Activated CD4-positive, alpha-beta T cell treated with anti-CD3 and anti-CD28 coated beads, Interleukin-2, amount 10 ng/mL, durations not matched to agents 24 days and 14 days (primary cell): Measurements from ENCODE around the gene RAD23B. TPM values are rescaled to one million over a fixed set of nuclear protein-coding genes. Genes with fewer than 3 reads are reported as not detected.
"Not testable (repeated sequence)": the region's sequence is repeated elsewhere in the genome, so short reads cannot be mapped to it uniquely, and the experiment has no call there.

ENCODE experiments used
- DNase-seq: peaks from one replicate; pipeline ENCODE4 v3.0.0; 2022
- H3K27ac Mint-ChIP-seq: one replicate; pipeline ENCODE4 v1.8.0; 2022; ENCODE audit warnings: mild to moderate bottlenecking, mixed read lengths
- H3K27me3 Mint-ChIP-seq: one replicate; pipeline ENCODE4 v1.8.0; 2022; ENCODE audit warnings: mixed read lengths
- H3K36me3 Mint-ChIP-seq: one replicate; pipeline ENCODE4 v1.8.0; 2022; ENCODE audit warnings: low read depth, mild to moderate bottlenecking, mixed read lengths
- H3K4me1 Mint-ChIP-seq: one replicate; pipeline ENCODE4 v1.8.0; 2021; ENCODE audit warnings: mixed read lengths
- H3K4me3 Mint-ChIP-seq: one replicate; pipeline ENCODE4 v1.8.0; 2022; ENCODE audit warnings: mild to moderate bottlenecking, moderate library complexity, mixed read lengths
- H3K9me3 Mint-ChIP-seq: one replicate; pipeline ENCODE4 v1.8.0; 2021; ENCODE audit warnings: mixed read lengths
- intact Hi-C: fragments of 100-400 bp; cut with micrococcal nuclease; formaldehyde crosslinking; loops from one replicate; pipeline ENCODE4 v1.15.1; 2023
- total RNA-seq: library from RNA; stranded (reverse); gene quantifications from 2 replicates; pipeline ENCODE4 v1.2.3, GENCODE V29; 2022

The RAD23B gene
- total RNA-seq, 1 donor from 2014 or later: 148 TPM

GRCh38 chr9:107258919-107259318 is 24.2 kb upstream of the RAD23B start:
- no peaks in the 10 kb centered on the region for H3K9me3 Mint-ChIP-seq
- H3K36me3 Mint-ChIP-seq: no peaks in the 10 kb centered on the region
- H3K4me1 Mint-ChIP-seq: no peaks in the 10 kb centered on the region
- intact Hi-C loops: no loop called here
- H3K4me3 Mint-ChIP-seq: no peak overlapping the region
- no peak overlapping the region for H3K27ac Mint-ChIP-seq
- H3K27me3 Mint-ChIP-seq: peaks cover 25% of the 10 kb centered on the region
- peak; percentile 17 for DNase-seq

DNA sequence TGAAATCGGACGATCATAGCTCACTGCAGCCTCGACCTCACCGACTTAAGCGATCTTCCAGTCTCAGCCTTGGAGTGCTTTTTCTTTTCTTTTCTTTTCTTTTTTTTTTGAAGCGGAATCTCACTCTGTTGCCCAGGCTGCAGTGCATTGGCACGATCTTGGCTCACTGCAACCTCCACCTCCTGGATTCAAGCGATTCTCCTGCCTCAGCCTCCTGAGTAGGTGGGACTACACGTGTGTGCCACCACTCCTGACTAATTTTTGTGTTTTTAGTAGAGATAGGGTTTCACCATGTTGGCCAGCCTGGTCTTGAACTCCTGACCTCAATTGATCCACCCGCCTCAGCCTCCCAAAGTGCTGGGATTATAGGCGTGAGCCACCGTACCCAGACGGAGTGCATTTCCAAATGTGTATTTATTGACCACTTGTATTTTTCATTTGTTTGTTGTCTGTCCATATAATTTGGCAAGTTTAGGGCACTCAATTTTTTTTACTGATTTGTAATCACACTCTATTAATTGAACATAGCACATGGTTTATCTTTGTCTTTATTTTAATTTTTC is 23.2 kb upstream of the RAD23B start:
- H3K36me3 Mint-ChIP-seq, H3K9me3 Mint-ChIP-seq, H3K27ac Mint-ChIP-seq, intact Hi-C loops, H3K4me1 Mint-ChIP-seq, DNase-seq, H3K4me3 Mint-ChIP-seq: not testable (repeated sequence)
- peaks cover 21% of the 10 kb centered on the region for H3K27me3 Mint-ChIP-seq

GRCh38 chr9:107260437-107261081 is 22.5 kb upstream of the RAD23B start:
- DNase-seq: no peak
- H3K27ac Mint-ChIP-seq: no peak overlapping the region

DNA sequence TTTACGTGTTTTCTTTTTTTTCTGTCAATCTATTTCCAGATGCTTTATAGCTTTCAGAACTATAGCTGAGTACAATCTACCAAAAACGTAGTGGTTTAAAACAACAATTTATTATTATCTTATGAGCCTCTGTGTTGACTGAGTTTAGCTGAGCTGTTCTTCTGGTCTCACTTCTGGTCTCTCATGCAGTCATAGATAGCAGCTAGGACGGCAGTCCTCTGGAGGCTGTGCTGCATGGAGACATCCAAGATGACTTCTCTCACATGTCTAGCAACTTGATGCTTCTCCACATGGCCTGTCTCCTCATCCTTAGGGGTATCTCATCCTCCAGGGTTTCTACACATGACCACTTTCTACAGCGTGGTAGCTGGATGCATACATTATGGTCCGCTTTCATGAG is 22.0 kb upstream of the RAD23B start:
- no peaks in the 10 kb centered on the region for H3K4me1 Mint-ChIP-seq
- no peak overlapping the region for H3K4me3 Mint-ChIP-seq
- H3K36me3 Mint-ChIP-seq: no peaks in the 10 kb centered on the region
- intact Hi-C loops: no loop called here
- no peak overlapping the region for H3K27ac Mint-ChIP-seq
- H3K9me3 Mint-ChIP-seq: peaks cover 6% of the 10 kb centered on the region
- peaks cover 22% of the 10 kb centered on the region for H3K27me3 Mint-ChIP-seq
- DNase-seq: no peak

More at GRCh38 chr9:107260437-107261081, 22.5 kb upstream of the RAD23B start:
- peaks cover 6% of the 10 kb centered on the region for H3K9me3 Mint-ChIP-seq
- intact Hi-C loops: no loop called here
- peaks cover 22% of the 10 kb centered on the region for H3K27me3 Mint-ChIP-seq
- no peaks in the 10 kb centered on the region for H3K4me1 Mint-ChIP-seq
- H3K36me3 Mint-ChIP-seq: no peaks in the 10 kb centered on the region
- no peak overlapping the region for H3K4me3 Mint-ChIP-seq

GRCh38 chr9:107263289-107263688 is 19.8 kb upstream of the RAD23B start:
- Mint-ChIP-seq H3K27ac (no peak overlapping the region), H3K4me1 (no peaks in the 10 kb centered on the region), H3K4me3 (no peak overlapping the region), H3K36me3 (no peaks in the 10 kb centered on the region), H3K27me3 (peaks cover 30% of the 10 kb centered on the region), H3K9me3 (peaks cover 6% of the 10 kb centered on the region)
- intact Hi-C loops: no loop called here
- no peak for DNase-seq

DNA sequence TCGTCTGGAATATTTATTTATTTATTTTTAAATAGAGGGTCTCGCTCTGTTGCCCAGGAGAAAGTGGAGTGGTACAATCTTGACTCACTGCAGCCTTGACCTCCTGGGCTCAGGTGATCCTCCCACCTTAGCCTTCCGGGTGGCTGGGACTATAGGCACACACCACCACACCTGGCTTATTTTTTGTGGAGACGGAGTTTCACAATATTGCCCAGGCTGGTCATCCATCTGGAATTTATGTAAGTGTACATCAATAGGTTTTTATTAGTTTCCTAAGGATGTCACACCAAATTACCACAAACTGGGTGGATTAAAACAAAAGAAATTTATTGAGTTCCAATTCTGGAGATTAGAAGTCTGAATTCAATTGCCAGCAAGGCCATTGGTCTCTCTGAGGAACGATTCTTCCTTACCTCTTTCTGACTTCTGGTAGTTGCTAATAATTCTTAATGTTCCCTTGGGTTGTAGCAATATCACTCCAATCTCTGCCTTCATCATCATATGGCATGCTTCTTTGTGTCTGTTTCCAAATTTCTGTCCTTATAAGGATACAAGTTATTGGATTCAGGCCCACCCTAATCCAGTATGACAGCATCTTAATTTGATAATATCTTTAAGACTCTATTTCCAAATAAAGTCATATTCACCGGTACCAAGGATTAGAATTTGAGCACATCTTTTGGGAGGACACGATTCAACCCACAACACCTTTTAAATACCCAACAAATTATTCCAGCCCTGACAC is 16.3 kb upstream of the RAD23B start:
- H3K9me3 Mint-ChIP-seq: peaks cover 6% of the 10 kb centered on the region

DNA sequence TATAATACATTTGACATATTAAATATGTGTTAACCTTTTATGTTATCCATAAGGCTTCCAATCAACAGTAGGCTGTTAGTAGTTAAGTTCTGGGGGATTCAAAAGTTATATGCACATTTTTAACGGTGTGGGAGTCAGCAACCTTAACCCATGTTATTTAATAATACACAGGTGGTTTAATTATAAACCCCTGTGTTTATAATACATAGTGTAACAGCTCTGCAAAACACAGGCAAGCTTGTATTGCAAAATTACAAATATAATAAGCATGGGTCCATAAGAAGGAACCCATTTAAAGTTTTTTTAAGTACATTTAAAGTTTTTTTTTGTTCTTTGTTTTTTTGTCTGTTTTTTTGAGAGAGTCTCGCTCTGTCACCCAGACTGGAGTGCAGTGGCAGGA is 14.5 kb upstream of the RAD23B start:
- no peak overlapping the region for H3K4me3 Mint-ChIP-seq
- no peaks in the 10 kb centered on the region for H3K36me3 Mint-ChIP-seq
- H3K9me3 Mint-ChIP-seq: peaks cover 6% of the 10 kb centered on the region
- intact Hi-C loops: no loop called here
- peaks cover 2% of the 10 kb centered on the region for H3K4me1 Mint-ChIP-seq
- no peak for DNase-seq
- peaks cover 28% of the 10 kb centered on the region for H3K27me3 Mint-ChIP-seq
- no peak overlapping the region for H3K27ac Mint-ChIP-seq

More for the DNA sequence above, 16.3 kb upstream of the RAD23B start:
- Mint-ChIP-seq H3K4me1 (peaks cover 2% of the 10 kb centered on the region), H3K27ac (no peak overlapping the region), H3K27me3 (peaks cover 36% of the 10 kb centered on the region), H3K4me3 (no peak overlapping the region), H3K36me3 (no peaks in the 10 kb centered on the region)
- intact Hi-C loops: no loop called here
- DNase-seq: no peak

- H3K27ac Mint-ChIP-seq: no peak overlapping the region
- no peak overlapping the region for H3K4me3 Mint-ChIP-seq
- peaks cover 6% of the 10 kb centered on the region for H3K9me3 Mint-ChIP-seq
- DNase-seq: no peak
- peaks cover 8% of the 10 kb centered on the region for H3K4me1 Mint-ChIP-seq
- H3K27me3 Mint-ChIP-seq: peaks cover 35% of the 10 kb centered on the region
- no peaks in the 10 kb centered on the region for H3K36me3 Mint-ChIP-seq
- intact Hi-C loops: no loop called here
Measured at GRCh38 chr9:107269254-107269653, 13.8 kb upstream of the RAD23B start.

GRCh38 chr9:107269681-107270080 is 13.4 kb upstream of the RAD23B start:
- peaks cover 36% of the 10 kb centered on the region for H3K27me3 Mint-ChIP-seq
- no peak overlapping the region for H3K27ac Mint-ChIP-seq
- no peak for DNase-seq
- H3K9me3 Mint-ChIP-seq: peaks cover 6% of the 10 kb centered on the region
- intact Hi-C loops: no loop called here
- no peak overlapping the region for H3K4me3 Mint-ChIP-seq
- peaks cover 8% of the 10 kb centered on the region for H3K4me1 Mint-ChIP-seq
- H3K36me3 Mint-ChIP-seq: no peaks in the 10 kb centered on the region

- no peaks in the 10 kb centered on the region for H3K36me3 Mint-ChIP-seq
- peaks cover 34% of the 10 kb centered on the region for H3K27me3 Mint-ChIP-seq
- H3K4me3 Mint-ChIP-seq: no peak overlapping the region
- intact Hi-C loops: no loop called here
- H3K27ac Mint-ChIP-seq: no peak overlapping the region
- peaks cover 3% of the 10 kb centered on the region for H3K9me3 Mint-ChIP-seq
- H3K4me1 Mint-ChIP-seq: peaks cover 8% of the 10 kb centered on the region
- DNase-seq: no peak
Measured at GRCh38 chr9:107270082-107270481, 13.0 kb upstream of the RAD23B start.

DNA sequence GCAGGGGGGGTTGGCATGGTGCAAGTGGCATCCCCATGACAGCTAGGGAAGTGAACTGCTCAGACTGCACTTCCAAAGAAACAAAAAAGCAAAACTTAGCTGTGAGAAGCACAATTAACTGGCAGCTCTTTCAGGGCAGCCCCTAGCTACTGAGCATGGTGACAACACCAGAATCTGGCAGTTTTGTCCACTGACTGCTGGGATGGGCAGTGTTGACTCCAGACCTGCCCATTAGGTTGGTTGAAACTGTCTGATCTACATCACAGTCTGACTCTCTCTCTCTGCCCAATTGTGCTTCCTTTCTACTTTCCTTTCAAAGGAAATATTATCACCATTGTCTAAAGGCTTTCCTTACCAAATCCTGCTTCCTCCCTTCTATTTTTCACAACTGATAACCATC is 12.5 kb upstream of the RAD23B start:
- intact Hi-C loops: no loop called here
- no peaks in the 10 kb centered on the region for H3K9me3 Mint-ChIP-seq
- peaks cover 34% of the 10 kb centered on the region for H3K27me3 Mint-ChIP-seq
- no peak for DNase-seq
- no peaks in the 10 kb centered on the region for H3K36me3 Mint-ChIP-seq
- no peak overlapping the region for H3K4me3 Mint-ChIP-seq
- peaks cover 8% of the 10 kb centered on the region for H3K4me1 Mint-ChIP-seq
- H3K27ac Mint-ChIP-seq: no peak overlapping the region

DNA sequence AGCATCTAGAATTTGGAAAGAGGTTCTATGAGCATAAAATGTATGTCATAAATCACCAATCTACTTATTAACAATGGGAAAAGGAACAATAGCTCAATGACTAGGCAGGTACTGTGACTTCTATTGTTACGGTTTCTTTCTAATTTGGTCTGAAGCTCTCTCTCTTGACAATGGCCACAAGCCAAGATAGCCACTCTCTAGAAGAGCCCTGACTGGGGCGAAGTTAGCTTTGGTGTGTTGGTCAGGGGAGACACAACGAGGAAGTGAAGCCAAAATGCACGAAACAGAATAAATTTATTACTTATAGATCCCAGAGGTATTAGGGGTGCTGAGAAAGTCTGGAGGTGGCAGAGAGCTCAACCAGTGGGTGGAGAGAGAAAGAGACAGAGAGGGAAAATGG is 9.4 kb upstream of the RAD23B start:
- DNase-seq: no peak
- peaks cover 26% of the 10 kb centered on the region for H3K27me3 Mint-ChIP-seq
- H3K4me1 Mint-ChIP-seq: peaks cover 8% of the 10 kb centered on the region
- no peaks in the 10 kb centered on the region for H3K9me3 Mint-ChIP-seq
- no peak overlapping the region for H3K4me3 Mint-ChIP-seq
- no peaks in the 10 kb centered on the region for H3K36me3 Mint-ChIP-seq
- no peak overlapping the region for H3K27ac Mint-ChIP-seq
- intact Hi-C loops: no loop called here

- peaks cover 24% of the 10 kb centered on the region for H3K27me3 Mint-ChIP-seq
- no peak overlapping the region for H3K27ac Mint-ChIP-seq
- no peak overlapping the region for H3K4me3 Mint-ChIP-seq
- no peaks in the 10 kb centered on the region for H3K36me3 Mint-ChIP-seq
- H3K9me3 Mint-ChIP-seq: no peaks in the 10 kb centered on the region
- intact Hi-C loops: no loop called here
- peaks cover 8% of the 10 kb centered on the region for H3K4me1 Mint-ChIP-seq
- DNase-seq: no peak
Measured at GRCh38 chr9:107274096-107274495, 9.0 kb upstream of the RAD23B start.

DNA sequence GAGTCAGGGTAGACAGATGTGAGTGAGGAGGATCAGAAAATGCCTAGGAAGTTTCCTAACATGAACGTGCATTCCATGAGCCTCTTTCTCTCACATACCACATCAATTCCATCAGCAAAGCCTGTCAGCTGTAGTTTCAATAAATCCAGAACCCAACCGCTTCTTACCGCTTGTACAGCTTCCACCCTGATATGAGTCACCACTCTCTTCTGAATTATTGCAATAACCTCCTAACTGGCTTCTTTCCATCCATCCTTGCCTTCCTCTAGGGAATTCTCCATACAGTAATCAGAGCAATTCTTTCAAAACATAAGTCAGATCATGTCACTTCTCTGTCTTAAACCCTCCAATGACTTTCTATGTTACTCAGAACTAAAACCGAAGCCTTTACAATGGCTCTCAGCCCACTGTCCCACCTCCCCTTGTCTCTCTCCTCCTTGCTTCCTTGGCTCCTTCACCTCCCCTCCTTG is 8.1 kb upstream of the RAD23B start:
- no peak for DNase-seq
- no peak overlapping the region for H3K27ac Mint-ChIP-seq
- no peaks in the 10 kb centered on the region for H3K9me3 Mint-ChIP-seq
- no peak overlapping the region for H3K4me3 Mint-ChIP-seq
- H3K36me3 Mint-ChIP-seq: no peaks in the 10 kb centered on the region
- intact Hi-C loops: no loop called here
- peaks cover 22% of the 10 kb centered on the region for H3K27me3 Mint-ChIP-seq
- H3K4me1 Mint-ChIP-seq: peaks cover 8% of the 10 kb centered on the region
